AG09309 (cell line): ENCODE data around the gene TBC1D8B.
"Not testable (repeated sequence)": the region's sequence is repeated elsewhere in the genome, so short reads cannot be mapped to it uniquely, and the experiment has no call there.

Experiments
- DNase-seq: peaks from one replicate; pipeline ENCODE4 v3.0.0-alpha.2; 2010; ENCODE audit warnings: low read depth
- H3K4me3 ChIP-seq: 2 replicates; pipeline ENCODE4 v1.5.1; 2011; ENCODE audit warnings: mild to moderate bottlenecking, low read depth, low read length, moderate library complexity; ENCODE audit not compliant: control insufficient read depth
- TF ChIP-seq, protein P1 (sequence below): IDR thresholded peaks from 2 replicates; pipeline ENCODE4 v1.5.1; 2011; ENCODE audit warnings: mild to moderate bottlenecking, low read depth, low read length, inconsistent platforms; ENCODE audit not compliant: insufficient read depth, control insufficient read depth; ENCODE audit errors: missing control alignments

The TBC1D8B gene

DNA sequence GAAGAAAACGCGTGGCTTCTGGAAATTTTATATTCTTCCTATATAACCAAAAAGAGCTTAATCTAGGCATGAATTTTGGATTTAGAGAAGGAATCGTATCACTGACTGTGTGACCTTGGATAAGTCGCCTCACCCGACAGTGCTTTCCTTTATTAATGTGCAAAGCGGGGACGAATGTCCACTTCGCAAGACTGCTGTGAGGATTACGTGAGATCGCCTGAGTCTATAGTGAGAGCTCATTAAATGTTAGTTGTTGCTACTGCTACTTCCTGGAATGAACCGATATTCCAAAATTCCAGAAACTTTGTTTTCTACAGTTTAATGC lies 448 bp upstream of the TBC1D8B start:
- peak overlapping the region; percentile 89 for H3K4me3 ChIP-seq
- DNase-seq, result no peak
- TF ChIP-seq, protein P1, sequence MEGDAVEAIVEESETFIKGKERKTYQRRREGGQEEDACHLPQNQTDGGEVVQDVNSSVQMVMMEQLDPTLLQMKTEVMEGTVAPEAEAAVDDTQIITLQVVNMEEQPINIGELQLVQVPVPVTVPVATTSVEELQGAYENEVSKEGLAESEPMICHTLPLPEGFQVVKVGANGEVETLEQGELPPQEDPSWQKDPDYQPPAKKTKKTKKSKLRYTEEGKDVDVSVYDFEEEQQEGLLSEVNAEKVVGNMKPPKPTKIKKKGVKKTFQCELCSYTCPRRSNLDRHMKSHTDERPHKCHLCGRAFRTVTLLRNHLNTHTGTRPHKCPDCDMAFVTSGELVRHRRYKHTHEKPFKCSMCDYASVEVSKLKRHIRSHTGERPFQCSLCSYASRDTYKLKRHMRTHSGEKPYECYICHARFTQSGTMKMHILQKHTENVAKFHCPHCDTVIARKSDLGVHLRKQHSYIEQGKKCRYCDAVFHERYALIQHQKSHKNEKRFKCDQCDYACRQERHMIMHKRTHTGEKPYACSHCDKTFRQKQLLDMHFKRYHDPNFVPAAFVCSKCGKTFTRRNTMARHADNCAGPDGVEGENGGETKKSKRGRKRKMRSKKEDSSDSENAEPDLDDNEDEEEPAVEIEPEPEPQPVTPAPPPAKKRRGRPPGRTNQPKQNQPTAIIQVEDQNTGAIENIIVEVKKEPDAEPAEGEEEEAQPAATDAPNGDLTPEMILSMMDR, result no peak

DNA sequence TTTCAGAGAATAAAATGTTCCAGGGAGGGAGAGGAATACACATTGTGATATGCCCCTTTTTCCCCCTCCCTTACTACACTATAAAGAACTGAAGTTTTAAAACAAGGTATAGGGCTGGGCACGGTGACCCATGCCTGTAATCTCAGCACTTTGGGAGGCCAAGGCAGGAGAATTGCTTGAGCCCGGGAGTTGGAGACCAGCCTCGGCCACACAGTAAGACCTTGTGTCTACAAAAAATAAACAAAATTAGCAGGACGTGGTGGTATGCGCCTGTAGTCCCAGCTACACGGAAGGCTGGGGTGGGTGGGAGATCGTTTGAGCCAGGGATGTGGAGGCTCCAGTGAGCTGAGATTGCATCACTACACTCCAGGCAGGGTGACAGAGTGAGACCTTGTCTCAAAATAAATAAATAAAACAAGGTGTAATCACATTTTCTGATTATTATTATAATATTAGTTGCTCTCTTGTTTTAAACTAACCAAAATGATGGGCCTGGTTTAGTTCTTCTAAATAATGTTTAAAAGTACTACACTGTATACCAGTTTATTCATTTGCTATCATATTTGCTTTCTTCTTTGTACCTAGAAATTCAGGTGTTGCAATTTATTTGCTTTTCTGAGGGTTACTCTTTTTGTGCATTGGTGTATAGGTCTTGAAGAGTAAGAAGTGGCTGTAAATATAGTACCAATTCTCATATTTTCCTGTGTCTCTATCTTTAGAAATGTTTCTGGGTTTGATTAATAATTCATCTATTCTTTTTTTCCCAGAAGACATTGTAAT lies 8.8 kb downstream of the TBC1D8B start:
- no peak for DNase-seq
- no peak overlapping the region for H3K4me3 ChIP-seq
- TF ChIP-seq, protein P1, result no peak

DNA sequence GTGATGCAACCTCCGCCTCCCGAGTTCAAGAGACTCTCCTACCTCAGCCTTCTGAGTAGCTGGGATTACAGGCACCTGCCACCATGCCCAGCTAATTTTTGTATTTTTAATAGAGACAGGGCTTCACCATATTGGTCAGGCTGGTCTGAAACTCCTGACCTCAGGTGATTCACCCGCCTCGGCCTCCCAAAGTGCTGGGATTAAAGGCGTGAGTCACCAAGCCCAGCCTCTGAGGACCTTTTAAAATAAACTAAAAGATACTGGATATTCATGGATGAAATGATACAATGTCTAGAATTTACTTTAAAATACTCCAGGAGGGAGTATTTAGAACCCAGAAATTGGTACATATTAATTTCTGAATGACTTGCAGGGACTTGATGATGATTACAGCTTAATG lies 10.5 kb downstream of the TBC1D8B start:
- DNase-seq, H3K4me3 ChIP-seq: not testable (repeated sequence)

DNA sequence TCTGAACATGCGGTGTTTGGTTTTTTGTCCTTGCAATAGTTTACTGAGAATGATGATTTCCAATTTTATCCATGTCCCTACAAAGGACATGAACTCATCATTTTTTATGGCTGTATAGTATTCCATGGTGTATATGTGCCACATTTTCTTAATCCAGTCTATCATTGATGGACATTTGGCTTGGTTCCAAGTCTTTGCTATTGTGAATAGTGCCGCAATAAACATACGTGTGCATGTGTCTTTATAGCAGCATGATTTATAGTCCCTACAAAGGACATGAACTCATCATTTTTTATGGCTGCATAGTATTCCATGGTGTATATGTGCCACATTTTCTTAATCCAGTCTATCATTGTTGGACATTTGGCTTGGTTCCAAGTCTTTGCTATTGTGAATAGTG lies 11.6 kb downstream of the TBC1D8B start:
- H3K4me3 ChIP-seq, DNase-seq: not testable (repeated sequence)

DNA sequence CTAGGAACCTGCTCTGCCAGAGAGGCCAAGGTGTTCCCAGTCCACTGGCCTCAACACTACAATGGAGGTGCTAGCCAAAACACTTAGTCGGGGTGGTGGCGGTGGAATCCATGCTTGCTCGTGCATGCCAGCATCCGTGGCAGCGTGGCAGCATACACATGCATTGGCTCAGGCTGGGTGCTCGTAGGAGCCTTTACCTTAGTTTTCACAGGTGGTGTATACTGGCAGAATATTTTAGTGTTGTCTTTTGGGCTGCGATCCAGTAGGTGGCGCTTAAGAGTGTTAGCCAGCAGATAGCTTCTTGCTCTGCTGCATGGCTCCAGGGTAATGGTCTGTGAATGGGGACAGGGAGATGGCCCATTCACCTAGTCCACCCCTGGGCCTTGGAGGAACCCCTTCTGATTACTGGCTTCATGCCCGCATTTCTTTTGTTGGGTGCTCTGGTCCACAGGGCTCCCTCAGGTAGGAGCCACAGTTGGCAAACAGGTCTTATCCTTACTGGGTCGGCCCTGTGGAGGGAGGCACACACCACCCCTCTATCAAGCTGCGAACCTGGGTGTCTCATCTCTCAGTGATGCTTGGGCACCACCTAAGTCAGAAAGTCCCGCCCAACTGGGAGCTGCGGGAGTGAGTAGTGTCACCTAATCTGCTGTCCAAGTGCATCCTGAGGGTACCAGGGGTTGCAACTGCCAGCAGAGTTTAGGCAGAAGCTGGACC lies 60.7 kb downstream of the TBC1D8B start:
- H3K4me3 ChIP-seq, result no peak overlapping the region
- DNase-seq, result no peak
- TF ChIP-seq, protein P1, result peak; percentile 55

DNA sequence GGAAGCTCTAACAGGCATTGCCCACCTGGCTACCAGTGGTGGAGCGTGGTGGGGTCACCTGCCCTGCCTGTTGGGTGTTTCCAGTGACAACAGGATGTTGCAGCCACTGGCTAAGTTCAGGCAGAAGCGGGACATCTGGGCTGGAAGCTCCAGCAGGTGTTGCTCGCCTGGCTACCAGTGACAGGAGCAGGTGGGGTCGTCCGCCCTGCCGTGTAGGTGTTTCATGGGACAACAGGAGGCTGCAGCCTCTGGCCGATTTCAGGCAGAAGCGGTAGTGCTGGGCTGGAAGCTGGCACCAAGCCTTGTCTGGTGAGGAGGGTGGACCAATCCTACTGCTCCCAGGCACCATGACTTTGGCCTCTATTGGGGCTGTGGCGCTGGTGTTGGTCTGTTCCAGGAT lies 61.2 kb downstream of the TBC1D8B start:
- no peak for DNase-seq
- no peak overlapping the region for H3K4me3 ChIP-seq
- TF ChIP-seq, protein P1, result no peak

DNA sequence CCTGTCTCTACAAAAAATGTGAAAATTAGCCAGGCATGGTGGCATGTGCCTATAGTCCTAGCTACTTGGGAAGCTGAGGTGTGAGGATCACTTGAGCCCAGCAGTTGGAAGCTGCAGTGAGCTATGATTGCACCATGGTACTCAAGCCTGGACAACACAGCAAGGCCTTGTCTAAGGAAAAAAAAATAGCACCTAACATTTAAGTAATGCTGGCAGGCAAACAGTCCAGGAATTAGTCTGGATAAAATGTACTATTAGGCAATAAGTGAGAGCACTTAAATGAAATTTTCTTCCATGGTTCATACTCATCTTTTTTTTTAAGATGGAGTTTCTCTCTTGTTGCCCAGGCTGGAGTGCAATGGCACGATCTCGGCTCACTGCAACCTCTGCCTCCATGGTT lies 70.3 kb downstream of the TBC1D8B start:
- H3K4me3 ChIP-seq, DNase-seq: not testable (repeated sequence)

DNA sequence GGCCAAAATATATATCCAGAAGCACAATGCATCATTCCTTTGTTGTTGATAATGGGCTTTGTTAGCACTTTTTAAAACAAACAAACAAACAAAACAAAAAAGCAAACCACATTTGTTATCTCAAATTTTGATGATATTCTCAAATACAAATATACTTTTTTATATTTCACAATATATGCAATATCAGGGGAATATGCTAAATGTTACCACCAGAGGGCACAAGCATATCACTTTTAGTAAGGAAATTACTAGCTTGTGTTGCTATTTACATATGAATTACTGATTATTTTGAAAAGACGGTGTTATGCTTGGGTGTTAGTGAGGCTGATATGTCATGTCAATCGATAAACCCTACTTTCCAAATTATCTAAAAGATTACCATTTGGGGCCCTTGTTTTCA lies 71.6 kb downstream of the TBC1D8B start:
- H3K4me3 ChIP-seq, result no peak overlapping the region
- TF ChIP-seq, protein P1, result peak; percentile 55
- no peak for DNase-seq
